IMR-90 (cell line): ENCODE results near the gene RIC8A. TPM values are rescaled to one million over a fixed set of nuclear protein-coding genes. Genes with fewer than 3 reads are reported as not detected.
"Not testable (repeated sequence)": the region's sequence is repeated elsewhere in the genome, so short reads cannot be mapped to it uniquely, and the experiment has no call there.

Experiments
- ATAC-seq: fragments of 200-7000 bp; cut with Tn5 transposase; 2 replicates; pipeline ENCODE4 v1.9.1; 2020; ENCODE audit warnings: low read depth, mild to moderate bottlenecking, moderate library complexity
- BruUV-seq: library from RNA; stranded (reverse); fragments of 400-500 nt; replicated peaks from 2 replicates; lab custom pipeline; 2021; lab: Mats Ljungman, UMichigan
- CTCF ChIA-PET: fragments of 300-600 bp; formaldehyde crosslinking; extraction: SDS; loops from one replicate; lab custom pipeline; 2021; ENCODE audit warnings: antibody characterized with exemption; lab: Yijun Ruan, JAX
- POLR2A ChIA-PET: fragments of 300-600 bp; sonication (Branson Sonifier 250); formaldehyde crosslinking; loops from one replicate; lab custom pipeline; 2022; ENCODE audit warnings: antibody characterized with exemption; ENCODE audit not compliant: unreplicated experiment; lab: Charles Lee
- DNase-seq: peaks from one replicate; pipeline ENCODE4 v3.0.0; 2013
- H2AFZ ChIP-seq: replicated peaks from 2 replicates; pipeline ENCODE3; 2013; ENCODE audit warnings: low read length, mild to moderate bottlenecking; ENCODE audit not compliant: poor library complexity
- H2AK5ac ChIP-seq: 2 replicates; pipeline ENCODE4 v1.6.1; 2013; ENCODE audit warnings: low read depth, low read length, inconsistent platforms
- H2AK9ac ChIP-seq: replicated peaks from 2 replicates; pipeline ENCODE3; 2013; ENCODE audit warnings: mild to moderate bottlenecking, low read depth, low read length, moderate library complexity; ENCODE audit not compliant: poor library complexity
- H2BK120ac ChIP-seq: 2 replicates; pipeline ENCODE4 v1.6.1; 2013; ENCODE audit warnings: low read depth, low read length, inconsistent platforms
- H2BK15ac ChIP-seq: 3 replicates; pipeline ENCODE4 v1.6.1; 2013; ENCODE audit warnings: low read depth, low read length, inconsistent platforms
- H2BK20ac ChIP-seq: 2 replicates; pipeline ENCODE4 v1.6.1; 2013; ENCODE audit warnings: low read depth, mild to moderate bottlenecking, inconsistent platforms, low read length, moderate library complexity
- H2BK5ac ChIP-seq: 2 replicates; pipeline ENCODE4 v1.6.1; 2013; ENCODE audit warnings: mild to moderate bottlenecking, low read depth, low read length, inconsistent platforms; ENCODE audit not compliant: poor library complexity, severe bottlenecking
- H3K14ac ChIP-seq: replicated peaks from 2 replicates; pipeline ENCODE4 v1.6.1; 2013; ENCODE audit warnings: low read depth, low read length, inconsistent platforms
- H3K18ac ChIP-seq: 2 replicates; pipeline ENCODE4 v1.6.1; 2013; ENCODE audit warnings: low read depth, low read length, control low read depth
- H3K23ac ChIP-seq: 2 replicates; pipeline ENCODE4 v1.6.1; 2013; ENCODE audit warnings: low read depth, low read length, inconsistent platforms
- H3K27ac ChIP-seq: 2 replicates; pipeline ENCODE4 v1.5.1; 2013; ENCODE audit warnings: mild to moderate bottlenecking, control low read depth, low read length; ENCODE audit not compliant: insufficient read depth
- H3K27me3 ChIP-seq: 2 replicates; pipeline ENCODE4 v1.6.1; 2013; ENCODE audit warnings: low read length; ENCODE audit not compliant: control insufficient read depth, insufficient read depth
- H3K36me3 ChIP-seq: 2 replicates; pipeline ENCODE4 v1.6.1; 2013; ENCODE audit warnings: low read length, mixed read lengths; ENCODE audit not compliant: control insufficient read depth, insufficient read depth
- H3K4ac ChIP-seq: 2 replicates; pipeline ENCODE4 v1.6.1; 2013; ENCODE audit warnings: low read depth, low read length, inconsistent platforms
- H3K4me1 ChIP-seq: 2 replicates; pipeline ENCODE4 v1.6.1; 2013; ENCODE audit warnings: low read length, mixed read lengths; ENCODE audit not compliant: control insufficient read depth, insufficient read depth
- H3K4me2 ChIP-seq: 2 replicates; pipeline ENCODE4 v1.6.1; 2013; ENCODE audit warnings: low read depth, mild to moderate bottlenecking, control low read depth, low read length, moderate library complexity
- H3K4me3 ChIP-seq: 2 replicates; pipeline ENCODE4 v1.5.1; 2013; ENCODE audit warnings: low read depth, mild to moderate bottlenecking, control low read depth, low read length, moderate library complexity; ENCODE audit not compliant: insufficient read depth
- H3K56ac ChIP-seq: 2 replicates; pipeline ENCODE4 v1.6.1; 2013; ENCODE audit warnings: low read length, inconsistent platforms; ENCODE audit not compliant: insufficient read depth; ENCODE audit errors: extremely low read depth
- H3K79me1 ChIP-seq, 2 experiments: 2 replicates each; pipeline ENCODE4 v1.6.1; 2013; ENCODE audit warnings: low read length in 2 of 2, inconsistent platforms in 1 of 2, low read depth in 1 of 2
- H3K9ac ChIP-seq: 2 replicates; pipeline ENCODE4 v1.6.1; 2013; ENCODE audit warnings: low read depth, low read length, control low read depth
- H3K9me1 ChIP-seq: 2 replicates; pipeline ENCODE4 v1.6.1; 2013; ENCODE audit warnings: low read length, inconsistent platforms; ENCODE audit not compliant: insufficient read depth
- H3K9me3 ChIP-seq: 2 replicates; pipeline ENCODE4 v1.6.1; 2013; ENCODE audit warnings: low read length; ENCODE audit not compliant: control insufficient read depth, insufficient read depth
- H4K20me1 ChIP-seq: 2 replicates; pipeline ENCODE4 v1.6.1; 2013; ENCODE audit warnings: low read length, inconsistent platforms; ENCODE audit not compliant: insufficient read depth
- H4K5ac ChIP-seq: 2 replicates; pipeline ENCODE4 v1.6.1; 2013; ENCODE audit warnings: mild to moderate bottlenecking, low read depth, low read length, control low read depth
- H4K8ac ChIP-seq, 2 experiments: 2 replicates each; pipeline ENCODE4 v1.6.1; 2013; ENCODE audit warnings: low read depth in 2 of 2, low read length in 2 of 2, control low read depth in 1 of 2, inconsistent platforms in 1 of 2
- H4K91ac ChIP-seq: 2 replicates; pipeline ENCODE4 v1.6.1; 2013; ENCODE audit warnings: low read depth, low read length, inconsistent platforms; ENCODE audit not compliant: insufficient read depth
- WGBS, 2 experiments: methylation state at CpG; one replicate each; pipeline versions ENCODE4 v1.1.5 to v1.1.7; 2013; ENCODE audit warnings: missing lambda C conversion rate in 2 of 2; ENCODE audit not compliant: insufficient read length in 1 of 2; ENCODE audit errors: extremely low coverage in 2 of 2; 5-methylcytosine and 5-hydroxymethylcytosine counted together
- dilution Hi-C: fragments of 300-500 bp; cut with HindIII; formaldehyde crosslinking; loops from one replicate; pipeline ENCODE4 v1.14.3; 2018; ENCODE audit warnings: low sequenced_read_pairs; ENCODE audit not compliant: unreplicated experiment
- in situ Hi-C: fragments of 300-500 bp; cut with MboI; formaldehyde crosslinking; loops from 3 replicates; pipeline ENCODE4 v1.14.3; 2019; ENCODE audit warnings: low sequenced_read_pairs, inconsistent platforms, mixed read lengths
- intact Hi-C: fragments of 100-400 bp; cut with micrococcal nuclease; formaldehyde crosslinking; loops from 2 replicates; pipeline ENCODE4 v1.10.0; 2022
- polyA plus RNA-seq, 3 experiments: library from polyadenylated mRNA; depleted of rRNA; stranded (reverse); fragments of >200 nt; gene quantifications; 2 replicates each; pipeline ENCODE4 v1.2.3, GENCODE V29; 2012; ENCODE audit warnings: low replicate concordance in 1 of 3
- total RNA-seq: library from RNA; depleted of rRNA; stranded (reverse); fragments of >200 nt; gene quantifications from 2 replicates; pipeline ENCODE4 v1.2.3, GENCODE V29; 2012

RIC8A gene
- total and polyA plus RNA-seq, 2 of the 4 experiments (the other 2 are of a cell fraction) = 129 to 188 TPM

- WGBS, 2 experiments = no CpG with 5 or more reads among the region's 5 CpGs
These were observed 14.0 kb upstream of the RIC8A start for GRCh38 chr11:193481-193880.

More at GRCh38 chr11:193481-193880, 14.0 kb upstream of the RIC8A start:
- H2AK9ac ChIP-seq, H3K9ac ChIP-seq, H3K9me3 ChIP-seq, H3K4ac ChIP-seq, H2AFZ ChIP-seq, H4K91ac ChIP-seq, H3K9me1 ChIP-seq, intact Hi-C loops, H3K4me3 ChIP-seq, H3K36me3 ChIP-seq, H3K23ac ChIP-seq, H3K79me1 ChIP-seq, H2BK5ac ChIP-seq, ATAC-seq, H3K27ac ChIP-seq, dilution Hi-C loops, H2BK15ac ChIP-seq, H2BK120ac ChIP-seq, in situ Hi-C loops, H4K8ac ChIP-seq, H3K18ac ChIP-seq, H3K56ac ChIP-seq, H2AK5ac ChIP-seq, H2BK20ac ChIP-seq, H3K4me1 ChIP-seq, H4K5ac ChIP-seq, H3K4me2 ChIP-seq, POLR2A ChIA-PET, CTCF ChIA-PET, BruUV-seq, DNase-seq, H4K20me1 ChIP-seq, H3K27me3 ChIP-seq, H3K14ac ChIP-seq: not testable (repeated sequence)
